Measurements from ENCODE around the gene PITX3.

PITX3 gene

DNA sequence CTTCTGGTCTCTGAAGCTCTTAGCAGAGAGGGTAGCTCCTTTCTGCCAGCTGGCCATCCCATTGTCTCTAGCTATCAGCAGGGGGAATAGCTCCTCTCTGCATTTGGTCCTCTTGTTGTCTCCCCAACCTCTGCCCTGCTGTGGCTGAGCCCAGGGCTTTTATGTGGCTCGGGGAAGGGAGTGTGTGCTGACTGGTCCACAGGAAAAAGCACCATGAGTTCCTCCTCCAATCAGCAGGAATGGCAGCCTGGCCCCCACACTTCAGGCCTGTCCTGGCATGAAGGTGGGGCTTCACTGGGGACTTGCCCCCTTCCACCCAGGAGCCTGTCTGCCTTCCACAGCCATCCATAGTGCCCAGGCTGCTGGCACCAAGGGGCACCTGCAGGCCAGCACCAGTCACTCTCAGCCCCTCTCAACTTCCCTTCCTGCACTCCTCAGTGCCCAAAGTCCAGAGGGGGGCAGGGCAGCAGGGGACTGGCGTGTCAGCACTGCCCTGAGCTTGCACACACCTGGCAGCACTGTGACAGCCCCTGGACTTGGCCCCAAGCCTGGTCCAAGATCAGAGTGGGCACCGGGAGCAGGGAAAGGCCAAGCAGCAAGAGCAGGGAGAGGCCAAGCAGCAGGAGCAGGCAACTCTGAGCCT lies 52.9 kb downstream of the PITX3 start:
- ChIA-PET POLR2A (no interaction called here), CTCF (interaction anchor here (1.1 to 2.9 kb wide), 6 partner anchors 18 to 212 kb away, joined by 3 to 17 read pairs (median 4); partner anchors contain the start of gene ELOVL3)
- no peak overlapping the region for H3K4me3 ChIP-seq (ENCODE audit: low read depth, low read length)
- TF ChIP-seq, protein P1, sequence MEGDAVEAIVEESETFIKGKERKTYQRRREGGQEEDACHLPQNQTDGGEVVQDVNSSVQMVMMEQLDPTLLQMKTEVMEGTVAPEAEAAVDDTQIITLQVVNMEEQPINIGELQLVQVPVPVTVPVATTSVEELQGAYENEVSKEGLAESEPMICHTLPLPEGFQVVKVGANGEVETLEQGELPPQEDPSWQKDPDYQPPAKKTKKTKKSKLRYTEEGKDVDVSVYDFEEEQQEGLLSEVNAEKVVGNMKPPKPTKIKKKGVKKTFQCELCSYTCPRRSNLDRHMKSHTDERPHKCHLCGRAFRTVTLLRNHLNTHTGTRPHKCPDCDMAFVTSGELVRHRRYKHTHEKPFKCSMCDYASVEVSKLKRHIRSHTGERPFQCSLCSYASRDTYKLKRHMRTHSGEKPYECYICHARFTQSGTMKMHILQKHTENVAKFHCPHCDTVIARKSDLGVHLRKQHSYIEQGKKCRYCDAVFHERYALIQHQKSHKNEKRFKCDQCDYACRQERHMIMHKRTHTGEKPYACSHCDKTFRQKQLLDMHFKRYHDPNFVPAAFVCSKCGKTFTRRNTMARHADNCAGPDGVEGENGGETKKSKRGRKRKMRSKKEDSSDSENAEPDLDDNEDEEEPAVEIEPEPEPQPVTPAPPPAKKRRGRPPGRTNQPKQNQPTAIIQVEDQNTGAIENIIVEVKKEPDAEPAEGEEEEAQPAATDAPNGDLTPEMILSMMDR (IDR thresholded peaks at IDR 0.05; ENCODE audit: insufficient read depth, low read length, missing control alignments), result no peak
- no peak for DNase-seq (ENCODE audit: low read depth, low spot score)

DNA sequence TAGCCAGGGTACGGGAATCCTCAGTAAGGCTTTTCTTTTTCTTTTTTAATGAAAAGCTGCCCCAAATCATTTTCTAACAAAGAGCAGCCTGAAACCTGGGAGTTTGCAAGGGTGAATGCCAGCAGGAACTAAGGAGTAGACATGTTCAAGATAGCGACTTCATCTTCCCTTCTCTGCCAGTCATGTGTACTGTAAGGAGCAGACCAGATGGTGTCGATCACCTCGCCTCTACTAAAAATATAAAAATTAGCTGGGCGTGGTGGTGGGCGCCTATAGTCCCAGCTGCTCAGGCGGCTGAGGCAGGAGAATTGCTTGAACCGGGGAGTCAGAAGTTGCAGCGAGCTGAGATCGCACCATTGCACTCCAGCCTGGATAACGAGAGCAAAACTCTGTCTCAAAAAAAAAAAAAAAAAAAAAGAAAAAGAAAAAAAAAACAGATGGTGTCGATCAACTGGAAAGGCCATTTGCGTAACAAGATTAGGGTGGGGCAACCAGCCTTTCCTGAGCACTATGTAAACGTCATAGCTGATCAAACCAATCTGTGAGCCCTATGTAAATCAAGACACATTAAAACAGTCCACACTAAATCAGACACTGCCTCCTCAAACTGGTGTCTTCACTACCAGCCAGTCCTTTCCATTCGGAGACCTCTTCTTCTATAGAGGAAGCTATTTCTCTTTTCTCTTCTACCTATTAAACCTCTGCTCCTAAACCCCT lies 55.3 kb downstream of the PITX3 start:
- no peak overlapping the region for H3K4me3 ChIP-seq (ENCODE audit: low read depth, low read length)
- CTCF ChIA-PET, result interaction anchor here (2.6 kb wide), 1 partner anchor 16 kb away, joined by 17 read pairs; no protein-coding TSS in a partner anchor
- TF ChIP-seq, protein P1 (IDR thresholded peaks at IDR 0.05; ENCODE audit: insufficient read depth, low read length, missing control alignments), result no peak
- no peak for DNase-seq (ENCODE audit: low read depth, low spot score)
- POLR2A ChIA-PET, result no interaction called here

DNA sequence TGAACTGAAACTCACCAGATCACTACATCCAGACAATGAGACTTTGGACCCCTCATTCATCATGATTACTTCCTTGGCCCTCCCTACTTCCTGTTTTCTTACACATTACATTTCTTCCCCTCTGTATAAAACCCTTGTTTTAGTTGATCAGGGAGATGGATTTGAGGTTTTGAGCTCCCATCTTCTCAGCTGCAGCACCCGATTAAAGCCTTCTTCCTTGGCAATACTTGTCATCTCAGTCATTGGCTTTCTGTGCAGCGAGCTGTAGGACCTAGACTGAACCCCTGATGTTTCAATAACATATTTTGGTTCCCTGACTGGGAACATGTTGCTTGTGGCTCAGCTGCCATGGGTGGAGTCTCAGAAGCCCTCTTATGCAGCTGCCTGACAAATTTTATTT lies 56.0 kb downstream of the PITX3 start:
- ChIA-PET CTCF (interaction anchor here (0.7 to 1.0 kb wide), 3 partner anchors 11 to 208 kb away, joined by 3 read pairs; no protein-coding TSS in a partner anchor), POLR2A (no interaction called here)
- TF ChIP-seq, protein P1 (IDR thresholded peaks at IDR 0.05; ENCODE audit: insufficient read depth, low read length, missing control alignments), result no peak
- no peak for DNase-seq (ENCODE audit: low read depth, low spot score)
- H3K4me3 ChIP-seq (ENCODE audit: low read depth, low read length), result no peak overlapping the region

DNA sequence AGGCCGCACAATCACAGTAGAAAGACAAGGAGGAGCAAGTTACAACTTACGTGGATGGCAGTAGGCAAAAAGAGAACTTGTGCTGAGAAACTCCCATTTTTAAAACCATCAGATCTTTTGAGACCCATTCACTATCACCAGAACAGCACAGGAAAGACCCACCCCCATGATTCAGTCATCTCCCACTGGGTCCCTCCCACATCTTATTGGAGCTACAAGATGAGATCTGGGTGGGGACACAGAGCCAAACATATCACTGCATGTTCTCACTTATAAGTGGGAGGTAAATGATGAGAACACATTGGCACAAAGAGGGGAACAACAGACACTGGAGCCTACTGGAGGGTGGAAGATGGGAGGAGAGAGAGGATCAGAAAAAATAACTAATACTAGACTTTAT lies 56.7 kb downstream of the PITX3 start:
- POLR2A ChIA-PET, result no interaction called here
- no peak overlapping the region for H3K4me3 ChIP-seq (ENCODE audit: low read depth, low read length)
- CTCF ChIA-PET, result interaction anchor here (0.7 to 1.0 kb wide), 3 partner anchors 10 to 209 kb away, joined by 3 read pairs; no protein-coding TSS in a partner anchor
- TF ChIP-seq, protein P1 (IDR thresholded peaks at IDR 0.05; ENCODE audit: insufficient read depth, low read length, missing control alignments), result no peak
- DNase-seq (ENCODE audit: low read depth, low spot score), result no peak
